NAMALWA (cell line): ENCODE measurements around the gene PGF.
"Not testable (repeated sequence)": the region's sequence is repeated elsewhere in the genome, so short reads cannot be mapped to it uniquely, and the experiment has no call there.

Experiments
- DNase-seq: peaks from one replicate; pipeline ENCODE4 v3.0.0-alpha.2; 2015; ENCODE audit warnings: low spot score

Gene PGF

GRCh38 chr14:74955229-74956026 is at the start of gene PGF:
Gene PGF, minus strand, starts transcription at chr14:74955597. Its CDS starts 355 bp downstream, at chr14:74955242.
- no peak for DNase-seq

- DNase-seq, result peak; percentile 5
Measured at GRCh38 chr14:75003250-75004027, 48.0 kb upstream of the PGF start.

GRCh38 chr14:75002392-75003249 is 47.2 kb upstream of the PGF start, which contains the start of gene EIF2B2:
Gene EIF2B2, plus strand, starts transcription at chr14:75002921. Its CDS starts 70 bp downstream, at chr14:75002991.
- peak; percentile 94 for DNase-seq

GRCh38 chr14:75001899-75002298 is 46.5 kb upstream of the PGF start:
- DNase-seq, result no peak

GRCh38 chr14:75001261-75001660 is 45.9 kb upstream of the PGF start:
- no peak for DNase-seq

GRCh38 chr14:74995781-74996180 is 40.4 kb upstream of the PGF start:
- DNase-seq, result not testable (repeated sequence)

GRCh38 chr14:74994182-74994581 is 38.8 kb upstream of the PGF start:
- DNase-seq, result not testable (repeated sequence)

- DNase-seq, result no peak
Measured at GRCh38 chr14:74988993-74989392, 33.6 kb upstream of the PGF start.

- DNase-seq, result no peak
Measured at GRCh38 chr14:74988131-74988530, 32.7 kb upstream of the PGF start.

- DNase-seq, result no peak
Measured at GRCh38 chr14:74985806-74986205, 30.4 kb upstream of the PGF start.

GRCh38 chr14:74985028-74985310 is 29.6 kb upstream of the PGF start:
- DNase-seq, result no peak

- no peak for DNase-seq
Measured at GRCh38 chr14:74984236-74985027, 29.0 kb upstream of the PGF start.

GRCh38 chr14:74983343-74983742 is 27.9 kb upstream of the PGF start:
- no peak for DNase-seq

GRCh38 chr14:74982661-74983060 is 27.3 kb upstream of the PGF start:
- no peak for DNase-seq

GRCh38 chr14:74981833-74982232 is 26.4 kb upstream of the PGF start:
- DNase-seq, result no peak

GRCh38 chr14:74981462-74981782 is 26.0 kb upstream of the PGF start:
- no peak for DNase-seq

GRCh38 chr14:74980731-74981461 is 25.5 kb upstream of the PGF start:
- no peak for DNase-seq

GRCh38 chr14:74980398-74980730 is 25.0 kb upstream of the PGF start:
- DNase-seq, result no peak

GRCh38 chr14:74979442-74980397 is 24.3 kb upstream of the PGF start:
- DNase-seq, result peak; percentile 5

GRCh38 chr14:74979029-74979428 is 23.6 kb upstream of the PGF start:
- no peak for DNase-seq
